HCT116 (cell line): ENCODE data around the gene ZAP70. TPM values are rescaled to one million over a fixed set of nuclear protein-coding genes. Genes with fewer than 3 reads are reported as not detected.

ENCODE experiments used
- ATAC-seq: fragments of 200-7000 bp; cut with Tn5 transposase; 2 replicates; pipeline ENCODE4 v1.9.1; 2020; ENCODE audit warnings: mild to moderate bottlenecking, moderate library complexity
- BruUV-seq: library from RNA; stranded (reverse); fragments of 400-500 nt; replicated peaks from 2 replicates; lab custom pipeline; 2021; lab: Mats Ljungman, UMichigan
- CTCF ChIA-PET: fragments of 300-600 bp; sonication (Branson Sonifier 250); formaldehyde crosslinking; loops from one replicate; lab custom pipeline; 2021; ENCODE audit warnings: antibody characterized with exemption; lab: Charles Lee
- POLR2A ChIA-PET: fragments of 300-600, 350-600 bp; sonication (Branson Sonifier 250); formaldehyde crosslinking; loops from one replicate; lab custom pipeline; 2021; ENCODE audit warnings: antibody characterized with exemption; lab: Charles Lee
- RAD21 ChIA-PET, 2 experiments: fragments of 300-600 bp; sonication (Branson Sonifier 250); formaldehyde crosslinking; loops; one replicate each; lab custom pipeline; 2023; ENCODE audit warnings: low total read pairs in 2 of 2; ENCODE audit not compliant: uncharacterized antibody in 2 of 2, unreplicated experiment in 2 of 2, low non-redundant PET in 1 of 2; lab: Charles Lee
- DNase-seq: peaks from one replicate; pipeline ENCODE4 v3.0.0-alpha.2; 2010; ENCODE audit warnings: low read depth, low spot score
- H2AFZ ChIP-seq: fragments of 200-600 bp; shearing (Covaris generic), sonication (generic); 2 replicates; pipeline ENCODE4 v1.6.1; 2017; ENCODE audit warnings: low read depth, mixed run types, mixed read lengths, antibody characterized with exemption, low read length; ENCODE audit not compliant: poor library complexity, severe bottlenecking
- H3K27ac ChIP-seq: 2 replicates; pipeline ENCODE4 v1.5.1; 2012; ENCODE audit warnings: low read depth, low read length
- H3K27me3 ChIP-seq: fragments of 200-600 bp; sonication (generic); 2 replicates; pipeline ENCODE4 v1.6.1; 2016; ENCODE audit warnings: mixed run types, low read length, mixed read lengths; ENCODE audit not compliant: insufficient read depth
- H3K36me3 ChIP-seq, 2 experiments: fragments of 200-500 bp in 1 of 2; fragments of 200-600 bp in 1 of 2; sonication (Bioruptor generic) in 1 of 2; sonication (generic) in 1 of 2; 2 replicates each; pipeline versions ENCODE4 v1.5.1 to v1.6.1; 2014 to 2016; ENCODE audit warnings: low read length in 2 of 2, inconsistent platforms in 1 of 2, mixed read lengths in 1 of 2, mixed run types in 1 of 2; ENCODE audit not compliant: insufficient read depth in 2 of 2, control insufficient read depth in 1 of 2
- H3K4me1 ChIP-seq, 2 experiments: fragments of 200-600 bp in 1 of 2; sonication (generic) in 1 of 2; 2 replicates each; pipeline versions ENCODE4 v1.5.1 to v1.6.1; 2012 to 2017; ENCODE audit warnings: low read length in 2 of 2, inconsistent platforms in 1 of 2, mild to moderate bottlenecking in 1 of 2, mixed read lengths in 1 of 2, mixed run types in 1 of 2, moderate library complexity in 1 of 2; ENCODE audit not compliant: insufficient read depth in 2 of 2, control insufficient read depth in 1 of 2
- H3K4me2 ChIP-seq: fragments of 200-600 bp; sonication (generic); 2 replicates; pipeline ENCODE4 v1.6.1; 2017; ENCODE audit warnings: mixed run types, low read length, mixed read lengths
- H3K4me3 ChIP-seq, 2 experiments: fragments of 200-600 bp in 1 of 2; sonication (generic) in 1 of 2; replicated peaks in 1 of 2; 2 replicates each; pipeline ENCODE4 v1.5.1; 2011 to 2016; ENCODE audit warnings: low read length in 2 of 2, control low read depth in 1 of 2, low read depth in 1 of 2, mild to moderate bottlenecking in 1 of 2, mixed read lengths in 1 of 2, mixed run types in 1 of 2
- H3K79me2 ChIP-seq: fragments of 200-600 bp; sonication (generic); 2 replicates; pipeline ENCODE4 v1.6.1; 2017; ENCODE audit warnings: mild to moderate bottlenecking, mixed run types, low read length, moderate library complexity, mixed read lengths; ENCODE audit not compliant: insufficient read depth
- H3K9ac ChIP-seq: fragments of 200-600 bp; sonication (generic); 2 replicates; pipeline ENCODE4 v1.6.1; 2016; ENCODE audit warnings: low read length, mixed read lengths
- H3K9me2 ChIP-seq: fragments of 200-600 bp; sonication (generic), shearing (Covaris generic); 2 replicates; pipeline ENCODE4 v1.6.1; 2017; ENCODE audit warnings: mixed run types, mild to moderate bottlenecking, moderate library complexity; ENCODE audit not compliant: insufficient read depth
- H3K9me3 ChIP-seq, 2 experiments: fragments of 200-500 bp in 1 of 2; fragments of 200-600 bp in 1 of 2; sonication (Bioruptor generic) in 1 of 2; sonication (generic) in 1 of 2; 2 replicates each; pipeline ENCODE4 v1.6.1; 2014 to 2017; ENCODE audit warnings: low read length in 2 of 2, mixed read lengths in 2 of 2, inconsistent platforms in 1 of 2, low read depth in 1 of 2, mild to moderate bottlenecking in 1 of 2, mixed run types in 1 of 2, moderate library complexity in 1 of 2; ENCODE audit not compliant: control insufficient read depth in 1 of 2, insufficient read depth in 1 of 2
- H4K20me1 ChIP-seq: fragments of 200-600 bp; sonication (generic), shearing (Covaris generic); 2 replicates; pipeline ENCODE4 v1.6.1; 2017; ENCODE audit warnings: mixed run types, mild to moderate bottlenecking, moderate library complexity; ENCODE audit not compliant: insufficient read depth
- CBX3 ChIP-seq: IDR thresholded peaks from 2 replicates; pipeline ENCODE4 v1.6.1; 2012; ENCODE audit warnings: low read depth
- EGR1 ChIP-seq: IDR thresholded peaks from 2 replicates; pipeline ENCODE4 v1.6.1; 2012; ENCODE audit warnings: low read depth
- EZH2 ChIP-seq: fragments of 200-600 bp; sonication (generic); IDR thresholded peaks from 2 replicates; pipeline ENCODE4 v1.6.1; 2017; ENCODE audit warnings: antibody characterized with exemption, mixed run types
- EZH2phosphoT487 ChIP-seq: fragments of 200-600 bp; IDR thresholded peaks from 2 replicates; pipeline ENCODE4 v1.6.1; 2018; ENCODE audit warnings: antibody characterized with exemption, borderline replicate concordance
- JUND ChIP-seq: IDR thresholded peaks from 2 replicates; pipeline ENCODE4 v1.6.1; 2012
- RAD21 ChIP-seq: IDR thresholded peaks from 2 replicates; pipeline ENCODE4 v1.6.1; 2012; ENCODE audit warnings: low read depth, mild to moderate bottlenecking
- SIN3A ChIP-seq: IDR thresholded peaks from 2 replicates; pipeline ENCODE4 v1.6.1; 2012; ENCODE audit warnings: low read depth
- SP1 ChIP-seq: IDR thresholded peaks from 2 replicates; pipeline ENCODE4 v1.6.1; 2012; ENCODE audit warnings: low read depth
- SRF ChIP-seq: IDR thresholded peaks from 2 replicates; pipeline ENCODE4 v1.6.1; 2012; ENCODE audit warnings: low read depth
- TCF7L2 ChIP-seq: IDR thresholded peaks from 2 replicates; pipeline ENCODE4 v1.7.0; 2011; ENCODE audit warnings: borderline replicate concordance, inconsistent platforms; ENCODE audit not compliant: insufficient read depth, insufficient read length; ENCODE audit errors: extremely low read depth
- ZFX ChIP-seq: fragments of 450-650 bp; IDR thresholded peaks from 2 replicates; pipeline ENCODE4 v1.6.1; 2017
- intact Hi-C: fragments of 100-400 bp; cut with micrococcal nuclease; formaldehyde crosslinking; loops from 2 replicates; pipeline ENCODE4 v1.10.0; 2022
- total RNA-seq: library from RNA; stranded (reverse); gene quantifications from one replicate; pipeline ENCODE4 v1.2.1, GENCODE V29; 2021; ENCODE audit not compliant: unreplicated experiment
- TF ChIP-seq, protein P1 (sequence below): IDR thresholded peaks from 2 replicates; pipeline ENCODE4 v1.6.1; 2012; ENCODE audit warnings: low read depth
- TF ChIP-seq, protein P2 (sequence below): IDR thresholded peaks from 2 replicates; pipeline ENCODE4 v1.6.1; 2012
- TF ChIP-seq, protein P3 (sequence below): IDR thresholded peaks from 2 replicates; pipeline ENCODE4 v1.6.1; 2012

ZAP70 gene
- total RNA-seq, 1 experiment from 2014 or later: 0.91 TPM

GRCh38 chr2:97769711-97770110 lies 56.3 kb downstream of the ZAP70 start:
- TF ChIP-seq SP1 (no peak), SRF (no peak), ZFX (no peak), JUND (no peak), EZH2phosphoT487 (no peak), CBX3 (no peak), SIN3A (no peak), EGR1 (no peak), RAD21 (no peak), EZH2 (no peak), TCF7L2 (no peak)
- TF ChIP-seq, protein P1, sequence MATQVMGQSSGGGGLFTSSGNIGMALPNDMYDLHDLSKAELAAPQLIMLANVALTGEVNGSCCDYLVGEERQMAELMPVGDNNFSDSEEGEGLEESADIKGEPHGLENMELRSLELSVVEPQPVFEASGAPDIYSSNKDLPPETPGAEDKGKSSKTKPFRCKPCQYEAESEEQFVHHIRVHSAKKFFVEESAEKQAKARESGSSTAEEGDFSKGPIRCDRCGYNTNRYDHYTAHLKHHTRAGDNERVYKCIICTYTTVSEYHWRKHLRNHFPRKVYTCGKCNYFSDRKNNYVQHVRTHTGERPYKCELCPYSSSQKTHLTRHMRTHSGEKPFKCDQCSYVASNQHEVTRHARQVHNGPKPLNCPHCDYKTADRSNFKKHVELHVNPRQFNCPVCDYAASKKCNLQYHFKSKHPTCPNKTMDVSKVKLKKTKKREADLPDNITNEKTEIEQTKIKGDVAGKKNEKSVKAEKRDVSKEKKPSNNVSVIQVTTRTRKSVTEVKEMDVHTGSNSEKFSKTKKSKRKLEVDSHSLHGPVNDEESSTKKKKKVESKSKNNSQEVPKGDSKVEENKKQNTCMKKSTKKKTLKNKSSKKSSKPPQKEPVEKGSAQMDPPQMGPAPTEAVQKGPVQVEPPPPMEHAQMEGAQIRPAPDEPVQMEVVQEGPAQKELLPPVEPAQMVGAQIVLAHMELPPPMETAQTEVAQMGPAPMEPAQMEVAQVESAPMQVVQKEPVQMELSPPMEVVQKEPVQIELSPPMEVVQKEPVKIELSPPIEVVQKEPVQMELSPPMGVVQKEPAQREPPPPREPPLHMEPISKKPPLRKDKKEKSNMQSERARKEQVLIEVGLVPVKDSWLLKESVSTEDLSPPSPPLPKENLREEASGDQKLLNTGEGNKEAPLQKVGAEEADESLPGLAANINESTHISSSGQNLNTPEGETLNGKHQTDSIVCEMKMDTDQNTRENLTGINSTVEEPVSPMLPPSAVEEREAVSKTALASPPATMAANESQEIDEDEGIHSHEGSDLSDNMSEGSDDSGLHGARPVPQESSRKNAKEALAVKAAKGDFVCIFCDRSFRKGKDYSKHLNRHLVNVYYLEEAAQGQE: no peak
- TF ChIP-seq, protein P2, sequence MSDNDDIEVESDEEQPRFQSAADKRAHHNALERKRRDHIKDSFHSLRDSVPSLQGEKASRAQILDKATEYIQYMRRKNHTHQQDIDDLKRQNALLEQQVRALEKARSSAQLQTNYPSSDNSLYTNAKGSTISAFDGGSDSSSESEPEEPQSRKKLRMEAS: no peak
- TF ChIP-seq, protein P3, sequence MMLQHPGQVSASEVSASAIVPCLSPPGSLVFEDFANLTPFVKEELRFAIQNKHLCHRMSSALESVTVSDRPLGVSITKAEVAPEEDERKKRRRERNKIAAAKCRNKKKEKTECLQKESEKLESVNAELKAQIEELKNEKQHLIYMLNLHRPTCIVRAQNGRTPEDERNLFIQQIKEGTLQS: no peak
- CTCF ChIA-PET: no interaction called here
- ATAC-seq (no peak), DNase-seq (no peak)
- Histone ChIP-seq H3K79me2 (no peaks in the 10 kb centered on the region), H3K4me2 (no peak overlapping the region), H3K27ac (no peak overlapping the region), H3K27me3 (no peaks in the 10 kb centered on the region), H3K36me3 (peaks cover 9% of the 10 kb centered on the region in 2 experiments), H2AFZ (no peak overlapping the region), H3K9me2 (no peaks in the 10 kb centered on the region), H3K4me1 (no peaks in the 10 kb centered on the region), H3K9me3 (no peaks in the 10 kb centered on the region), H3K4me3 (no peak overlapping the region), H4K20me1 (no peaks in the 10 kb centered on the region), H3K9ac (no peak overlapping the region)
- RAD21 ChIA-PET: no interaction called here
- intact Hi-C loops: loop anchor here (10.0 kb wide), 1 partner anchor 615 kb away; no protein-coding TSS in a partner anchor
- POLR2A ChIA-PET: no interaction called here
- BruUV-seq: no TSS peak
